CD14-positive monocyte (primary cell): ENCODE results near the gene TMEM91. TPM values are rescaled to one million over a fixed set of nuclear protein-coding genes. Genes with fewer than 3 reads are reported as not detected.
A peak's percentile ranks its signal among the peaks of the same experiment; 100 is the strongest.

Experiments used
- DNase-seq, 3 donors: peaks; one replicate each; pipeline ENCODE4 v3.0.0-alpha.2; 2011 to 2022
- H2AFZ ChIP-seq: 2 replicates; pipeline ENCODE4 v1.6.0; 2012; ENCODE audit warnings: mild to moderate bottlenecking, low read depth, low read length, inconsistent platforms; ENCODE audit not compliant: insufficient read depth, poor library complexity, severe bottlenecking
- H3K27ac ChIP-seq, 2 donors: 1 replicate in 1 of 2; 2 replicates in 1 of 2; pipeline ENCODE4 v1.5.1; 2012 to 2013; ENCODE audit warnings: low read length in 2 of 2, control low read depth in 1 of 2, inconsistent platforms in 1 of 2, low read depth in 1 of 2, mild to moderate bottlenecking in 1 of 2
- H3K27me3 ChIP-seq, 2 donors: one replicate each; pipeline versions ENCODE4 v1.6.0 to v1.6.1; 2011 to 2013; ENCODE audit warnings: low read length in 2 of 2; ENCODE audit not compliant: control insufficient read depth in 2 of 2, insufficient read depth in 2 of 2
- H3K36me3 ChIP-seq, 2 donors: replicated peaks in 1 of 2; 1 replicate in 1 of 2; 2 replicates in 1 of 2; pipeline versions ENCODE4 v1.5.1 to v1.6.1; 2012 to 2013; ENCODE audit warnings: low read length in 2 of 2, control low read depth in 1 of 2, inconsistent platforms in 1 of 2, mild to moderate bottlenecking in 1 of 2; ENCODE audit not compliant: insufficient read depth in 2 of 2, control insufficient read depth in 1 of 2
- H3K4me1 ChIP-seq, 2 donors: 1 replicate in 1 of 2; 2 replicates in 1 of 2; pipeline versions ENCODE4 v1.5.1 to v1.6.1; 2012 to 2013; ENCODE audit warnings: low read length in 2 of 2, control low read depth in 1 of 2, inconsistent platforms in 1 of 2, mild to moderate bottlenecking in 1 of 2, moderate library complexity in 1 of 2; ENCODE audit not compliant: insufficient read depth in 2 of 2, control insufficient read depth in 1 of 2
- H3K4me2 ChIP-seq: replicated peaks from 2 replicates; pipeline ENCODE3; 2012; ENCODE audit warnings: low read length, moderate library complexity, mild to moderate bottlenecking; ENCODE audit not compliant: poor library complexity, severe bottlenecking; ENCODE audit errors: extremely low read depth
- H3K4me3 ChIP-seq, 3 experiments: fragments of 200-600 bp in 1 of 3; sonication (generic) in 1 of 3; replicated peaks in 1 of 3; 1 replicate in 2 of 3; 2 replicates in 1 of 3; pipeline ENCODE4 v1.5.1; 2011 to 2013; ENCODE audit warnings: low read length in 3 of 3, mild to moderate bottlenecking in 3 of 3, control low read depth in 2 of 3, low read depth in 2 of 3, inconsistent platforms in 1 of 3, moderate library complexity in 1 of 3
- H3K79me2 ChIP-seq: 2 replicates; pipeline ENCODE4 v1.6.0; 2012; ENCODE audit warnings: mild to moderate bottlenecking, control low read depth, inconsistent platforms, low read length, moderate library complexity; ENCODE audit not compliant: insufficient read depth
- H3K9ac ChIP-seq: 2 replicates; pipeline ENCODE4 v1.6.0; 2017; ENCODE audit warnings: low read length, mild to moderate bottlenecking; ENCODE audit not compliant: insufficient read depth, poor library complexity, severe bottlenecking
- H3K9me3 ChIP-seq, 2 donors: replicated peaks in 1 of 2; 1 replicate in 1 of 2; 2 replicates in 1 of 2; pipeline versions ENCODE4 v1.5.1 to v1.6.1; 2012 to 2013; ENCODE audit warnings: low read length in 2 of 2, control low read depth in 1 of 2; ENCODE audit not compliant: control insufficient read depth in 1 of 2, insufficient read depth in 1 of 2
- H4K20me1 ChIP-seq: 2 replicates; pipeline ENCODE4 v1.6.0; 2012; ENCODE audit warnings: mild to moderate bottlenecking, low read length, control low read depth, moderate library complexity; ENCODE audit not compliant: insufficient read depth
- H3K27ac Mint-ChIP-seq, 7 donors: one replicate each; pipeline ENCODE4 v1.8.0; 2020; ENCODE audit warnings: mild to moderate bottlenecking in 7 of 7, mixed read lengths in 7 of 7, moderate library complexity in 6 of 7, inconsistent platforms in 2 of 7
- H3K27me3 Mint-ChIP-seq, 3 donors: one replicate each; pipeline ENCODE4 v1.8.0; 2021 to 2022; ENCODE audit warnings: low read depth in 3 of 3, mild to moderate bottlenecking in 3 of 3, mixed read lengths in 3 of 3, moderate library complexity in 3 of 3, inconsistent platforms in 1 of 3
- H3K36me3 Mint-ChIP-seq, 2 donors: one replicate each; pipeline ENCODE4 v1.8.0; 2020; ENCODE audit warnings: mixed read lengths in 2 of 2, inconsistent platforms in 1 of 2, mild to moderate bottlenecking in 1 of 2
- H3K4me1 Mint-ChIP-seq: one replicate; pipeline ENCODE4 v1.8.0; 2020; ENCODE audit warnings: mild to moderate bottlenecking, mixed read lengths
- H3K4me3 Mint-ChIP-seq, 2 donors: one replicate each; pipeline ENCODE4 v1.8.0; 2020; ENCODE audit warnings: mild to moderate bottlenecking in 2 of 2, mixed read lengths in 2 of 2, moderate library complexity in 1 of 2
- H3K9me3 Mint-ChIP-seq, 7 donors: one replicate each; pipeline ENCODE4 v1.8.0; 2020 to 2022; ENCODE audit warnings: mixed read lengths in 7 of 7, mild to moderate bottlenecking in 6 of 7, moderate library complexity in 6 of 7, inconsistent platforms in 2 of 7
- CTCF ChIP-seq: fragments of 200-600 bp; IDR thresholded peaks from one replicate; pipeline ENCODE4 v1.8.0; 2022; ENCODE audit warnings: antibody characterized with exemption, mild to moderate bottlenecking
- WGBS: methylation state at CpG from one replicate; pipeline ENCODE4 v1.1.5; 2013; ENCODE audit warnings: missing lambda C conversion rate; ENCODE audit not compliant: insufficient coverage; 5-methylcytosine and 5-hydroxymethylcytosine counted together
- intact Hi-C, 2 donors: fragments of 100-400 bp; cut with micrococcal nuclease; formaldehyde crosslinking; loops; one replicate each; pipeline versions ENCODE4 v1.15.0 to v1.15.1; 2023
- polyA plus RNA-seq, 3 donors: library from polyadenylated mRNA; depleted of rRNA in 1 of 3; unstranded in 2 of 3; stranded (reverse) in 1 of 3; fragments of 300-500 nt in 2 of 3; fragments of >200 nt in 1 of 3; fragmentation: Illumina TruSeq in 2 of 3; gene quantifications; 1 replicate in 2 of 3; 2 replicates in 1 of 3; pipeline ENCODE4 v1.2.3, GENCODE V29; 2012 to 2021

Gene TMEM91
- polyA plus RNA-seq, 3 donors: 29.1 to 103 (median 34.9) TPM

GRCh38 chr19:41335467-41335866, 40.9 kb upstream of the TMEM91 start:
- Histone ChIP-seq H3K4me2 (peak overlapping the region; percentile 72), H3K27me3 (no peaks in the 10 kb centered on the region), H3K79me2 (peaks cover 89% of the 10 kb centered on the region), H3K4me3 (peak overlapping the region in 1 of 3 experiments; percentile 67), H3K36me3 (peaks cover 53 to 86% of the 10 kb centered on the region in 2 donors), H2AFZ (no peak overlapping the region), H3K9me3 (no peaks in the 10 kb centered on the region), H4K20me1 (peaks cover 70% of the 10 kb centered on the region), H3K27ac (peak overlapping the region; percentile 94 to 98), H3K4me1 (peaks cover 54 to 74% of the 10 kb centered on the region in 2 donors), H3K9ac (peak overlapping the region; percentile 71)
- DNase-seq: peak in 1 of 3 donors; percentile 37
- peaks cover 0 to 2% (median 0%) of the 10 kb centered on the region in 3 donors for H3K27me3 Mint-ChIP-seq
- H3K9me3 Mint-ChIP-seq: no peaks in the 10 kb centered on the region
- H3K27ac Mint-ChIP-seq: peak overlapping the region; percentile 95 to 99 (median 98)
- intact Hi-C loops: no loop called here
- H3K36me3 Mint-ChIP-seq: peaks cover 52 to 86% of the 10 kb centered on the region in 2 donors
- peaks cover 69% of the 10 kb centered on the region for H3K4me1 Mint-ChIP-seq
- TF ChIP-seq CTCF: no peak
- peak overlapping the region in 1 of 2 donors; percentile 15 for H3K4me3 Mint-ChIP-seq
- 89% methylated on average over 7 of the region's 10 CpGs for WGBS

GRCh38 chr19:41339936-41340335, 36.4 kb upstream of the TMEM91 start:
- H3K4me2 ChIP-seq: no peak overlapping the region
- no peak overlapping the region for H3K27ac ChIP-seq
- Mint-ChIP-seq H3K27ac (peak overlapping the region in 5 of 7 donors; percentile 12 to 82 (median 47)), H3K27me3 (no peaks in the 10 kb centered on the region), H3K9me3 (no peaks in the 10 kb centered on the region), H3K4me3 (no peak overlapping the region), H3K4me1 (peaks cover 73% of the 10 kb centered on the region), H3K36me3 (peaks cover 59 to 95% of the 10 kb centered on the region in 2 donors)
- intact Hi-C loops: no loop called here
- TF ChIP-seq CTCF: no peak
- H3K27me3 ChIP-seq: no peaks in the 10 kb centered on the region
- H3K9ac ChIP-seq: no peak overlapping the region
- peaks cover 65 to 91% of the 10 kb centered on the region in 2 donors for H3K36me3 ChIP-seq
- H3K9me3 ChIP-seq: no peaks in the 10 kb centered on the region
- H2AFZ ChIP-seq: no peak overlapping the region
- peaks cover 96% of the 10 kb centered on the region for H3K79me2 ChIP-seq
- no peak for DNase-seq
- peaks cover 49 to 66% of the 10 kb centered on the region in 2 donors for H3K4me1 ChIP-seq
- 94% methylated on average over 5 of the region's 5 CpGs for WGBS
- peaks cover 89% of the 10 kb centered on the region for H4K20me1 ChIP-seq
- H3K4me3 ChIP-seq: no peak overlapping the region
